Activated B cell treated with CpG ODN at 0.5 μM for 24 hours (primary cell): ENCODE results near the gene PRKACB. TPM values are rescaled to one million over a fixed set of nuclear protein-coding genes. Genes with fewer than 3 reads are reported as not detected.

Source experiments
- ATAC-seq: fragments of 200-7000 bp; cut with Tn5 transposase; one replicate; pipeline ENCODE4 v1.10.0; 2021; ENCODE audit warnings: low read depth, mild to moderate bottlenecking, moderate library complexity
- CTCF ChIA-PET: fragments of 350-600 bp; sonication (Branson Sonifier 250); formaldehyde crosslinking; loops from one replicate; lab custom pipeline; 2021; ENCODE audit warnings: antibody characterized with exemption; lab: Charles Lee
- POLR2A ChIA-PET: fragments of 350-600 bp; sonication (Branson Sonifier 250); formaldehyde crosslinking; loops from one replicate; lab custom pipeline; 2021; ENCODE audit warnings: antibody characterized with exemption; lab: Charles Lee
- DNase-seq: peaks from one replicate; pipeline ENCODE4 v3.0.0; 2022
- H3K27ac Mint-ChIP-seq: one replicate; pipeline ENCODE4 v1.8.0; 2020; ENCODE audit warnings: mixed read lengths
- H3K27me3 Mint-ChIP-seq: one replicate; pipeline ENCODE4 v1.8.0; 2021; ENCODE audit warnings: mixed read lengths
- H3K36me3 Mint-ChIP-seq: one replicate; pipeline ENCODE4 v1.8.0; 2021; ENCODE audit warnings: low read depth, mixed read lengths
- H3K4me1 Mint-ChIP-seq: one replicate; pipeline ENCODE4 v1.8.0; 2021; ENCODE audit warnings: mixed read lengths
- H3K4me3 Mint-ChIP-seq: one replicate; pipeline ENCODE4 v1.8.0; 2020; ENCODE audit warnings: mild to moderate bottlenecking, mixed read lengths
- H3K9me3 Mint-ChIP-seq: one replicate; pipeline ENCODE4 v1.8.0; 2020; ENCODE audit warnings: mixed read lengths
- CTCF ChIP-seq: fragments of 200-600 bp; IDR thresholded peaks from one replicate; pipeline ENCODE4 v1.8.0; 2022; ENCODE audit warnings: antibody characterized with exemption, mild to moderate bottlenecking
- intact Hi-C: fragments of 100-400 bp; cut with micrococcal nuclease; formaldehyde crosslinking; loops from one replicate; pipeline ENCODE4 v1.15.1; 2024
- total RNA-seq: library from RNA; stranded (reverse); gene quantifications from 2 replicates; pipeline ENCODE4 v1.2.3, GENCODE V29; 2022

Gene PRKACB
- total RNA-seq, 1 donor from 2014 or later, result 33.0 TPM

- intact Hi-C loops, result no loop called here
- Mint-ChIP-seq H3K4me3 (no peak overlapping the region), H3K36me3 (peaks cover 1% of the 10 kb centered on the region), H3K4me1 (no peaks in the 10 kb centered on the region), H3K27ac (no peak overlapping the region), H3K9me3 (peaks cover 14% of the 10 kb centered on the region), H3K27me3 (no peaks in the 10 kb centered on the region)
- DNase-seq (no peak), ATAC-seq (no peak)
- ChIA-PET CTCF (no interaction called here), POLR2A (no interaction called here)
- no peak for TF ChIP-seq CTCF
These were observed 106.6 kb downstream of the PRKACB start for GRCh38 chr1:84250668-84251067.

GRCh38 chr1:84253036-84253435 lies 109.0 kb downstream of the PRKACB start:
- Mint-ChIP-seq H3K4me1 (no peaks in the 10 kb centered on the region), H3K36me3 (peaks cover 1% of the 10 kb centered on the region), H3K4me3 (no peak overlapping the region), H3K27me3 (no peaks in the 10 kb centered on the region), H3K27ac (no peak overlapping the region), H3K9me3 (peaks cover 14% of the 10 kb centered on the region)
- DNase-seq (no peak), ATAC-seq (no peak)
- ChIA-PET CTCF (interaction anchor here (1.7 kb wide), 1 partner anchor 19 kb away, joined by 3 read pairs; no protein-coding TSS in a partner anchor), POLR2A (no interaction called here)
- TF ChIP-seq CTCF, result no peak
- intact Hi-C loops, result no loop called here

GRCh38 chr1:84253891-84254290 lies 109.8 kb downstream of the PRKACB start:
- ATAC-seq (no peak), DNase-seq (no peak)
- Mint-ChIP-seq H3K9me3 (peaks cover 14% of the 10 kb centered on the region), H3K4me3 (no peak overlapping the region), H3K27ac (no peak overlapping the region), H3K36me3 (peaks cover 1% of the 10 kb centered on the region), H3K27me3 (no peaks in the 10 kb centered on the region), H3K4me1 (no peaks in the 10 kb centered on the region)
- POLR2A ChIA-PET, result no interaction called here
- CTCF ChIA-PET, result interaction anchor here (1.7 kb wide), 1 partner anchor 18 kb away, joined by 3 read pairs; no protein-coding TSS in a partner anchor
- intact Hi-C loops, result no loop called here
- no peak for TF ChIP-seq CTCF

GRCh38 chr1:84254703-84255238 lies 110.7 kb downstream of the PRKACB start:
- H3K27me3 Mint-ChIP-seq, result no peaks in the 10 kb centered on the region
- CTCF ChIA-PET, result no interaction called here
- TF ChIP-seq CTCF, result no peak
- intact Hi-C loops, result no loop called here
- H3K36me3 Mint-ChIP-seq, result peaks cover 1% of the 10 kb centered on the region
- H3K9me3 Mint-ChIP-seq, result peaks cover 14% of the 10 kb centered on the region
- POLR2A ChIA-PET, result no interaction called here
- ATAC-seq (no peak), DNase-seq (no peak)
- H3K27ac Mint-ChIP-seq, result no peak overlapping the region
- no peak overlapping the region for H3K4me3 Mint-ChIP-seq
- no peaks in the 10 kb centered on the region for H3K4me1 Mint-ChIP-seq

- no peaks in the 10 kb centered on the region for H3K4me1 Mint-ChIP-seq
- H3K4me3 Mint-ChIP-seq, result no peak overlapping the region
- TF ChIP-seq CTCF, result no peak
- intact Hi-C loops, result no loop called here
- ChIA-PET CTCF (no interaction called here), POLR2A (no interaction called here)
- H3K27ac Mint-ChIP-seq, result no peak overlapping the region
- H3K27me3 Mint-ChIP-seq, result no peaks in the 10 kb centered on the region
- H3K36me3 Mint-ChIP-seq, result peaks cover 1% of the 10 kb centered on the region
- ATAC-seq (no peak), DNase-seq (no peak)
- peaks cover 8% of the 10 kb centered on the region for H3K9me3 Mint-ChIP-seq
These were observed 111.5 kb downstream of the PRKACB start for GRCh38 chr1:84255582-84255981.
